KMS-11 (cell line): ENCODE measurements around the gene PTPMT1.

Experiments used
- H2AFZ ChIP-seq: fragments of 200-600 bp; sonication (generic); 2 replicates; pipeline ENCODE4 v1.6.1; 2016; ENCODE audit warnings: antibody characterized with exemption, mixed run types, low read depth
- H3K27ac ChIP-seq: fragments of 200-600 bp; sonication (generic); 2 replicates; pipeline ENCODE4 v1.6.1; 2016; ENCODE audit warnings: mild to moderate bottlenecking, mixed run types
- H3K27me3 ChIP-seq: fragments of 200-600 bp; sonication (generic); 2 replicates; pipeline ENCODE4 v1.6.1; 2017; ENCODE audit warnings: mild to moderate bottlenecking, low read depth, mixed run types, moderate library complexity; ENCODE audit not compliant: insufficient read depth
- H3K36me3 ChIP-seq: fragments of 200-600 bp; sonication (generic); 2 replicates; pipeline ENCODE4 v1.6.1; 2017; ENCODE audit warnings: mild to moderate bottlenecking, mixed run types; ENCODE audit not compliant: insufficient read depth
- H3K4me1 ChIP-seq: fragments of 200-600 bp; sonication (generic); 2 replicates; pipeline ENCODE4 v1.6.1; 2016; ENCODE audit warnings: mild to moderate bottlenecking, low read depth, mixed run types; ENCODE audit not compliant: poor library complexity, severe bottlenecking
- H3K4me2 ChIP-seq: fragments of 200-600 bp; sonication (generic); 2 replicates; pipeline ENCODE4 v1.7.0; 2016; ENCODE audit warnings: mild to moderate bottlenecking, mixed run types
- H3K4me3 ChIP-seq: fragments of 200-600 bp; sonication (generic); IDR thresholded peaks from 2 replicates; pipeline ENCODE4 v1.6.1; 2017; ENCODE audit warnings: low read depth, low read length, mixed read lengths; ENCODE audit not compliant: insufficient read depth
- H3K79me2 ChIP-seq: fragments of 200-600 bp; sonication (generic); 2 replicates; pipeline ENCODE4 v1.6.1; 2016; ENCODE audit warnings: low read depth, mixed run types; ENCODE audit not compliant: insufficient read depth
- H3K9ac ChIP-seq: fragments of 200-600 bp; sonication (generic); 2 replicates; pipeline ENCODE4 v1.6.1; 2016; ENCODE audit warnings: mild to moderate bottlenecking, mixed run types
- H4K20me1 ChIP-seq: fragments of 200-600 bp; sonication (generic); 2 replicates; pipeline ENCODE4 v1.6.1; 2016; ENCODE audit warnings: mild to moderate bottlenecking, mixed run types; ENCODE audit not compliant: insufficient read depth
- CTCF ChIP-seq: fragments of 200-600 bp; sonication (generic); conservative IDR thresholded peaks from 2 replicates; pipeline ENCODE4 v1.6.1; 2017; ENCODE audit warnings: low read depth, mild to moderate bottlenecking, antibody characterized with exemption, low read length, moderate library complexity, mixed read lengths

Gene PTPMT1

GRCh38 chr11:47606731-47607130 lies 41.3 kb downstream of the PTPMT1 start:
- no peak overlapping the region for H2AFZ ChIP-seq
- H3K36me3 ChIP-seq: no peaks in the 10 kb centered on the region
- no peak overlapping the region for H3K4me2 ChIP-seq
- no peaks in the 10 kb centered on the region for H3K27me3 ChIP-seq
- H3K27ac ChIP-seq: no peak overlapping the region
- TF ChIP-seq CTCF: no peak
- H3K9ac ChIP-seq: no peak overlapping the region
- H3K4me1 ChIP-seq: no peaks in the 10 kb centered on the region
- H3K4me3 ChIP-seq: no peak overlapping the region
- no peaks in the 10 kb centered on the region for H4K20me1 ChIP-seq
- H3K79me2 ChIP-seq: no peaks in the 10 kb centered on the region

- Histone ChIP-seq H3K4me1 (no peaks in the 10 kb centered on the region), H3K36me3 (no peaks in the 10 kb centered on the region), H3K9ac (no peak overlapping the region), H3K4me2 (no peak overlapping the region), H3K79me2 (no peaks in the 10 kb centered on the region), H3K27ac (no peak overlapping the region), H3K27me3 (no peaks in the 10 kb centered on the region), H2AFZ (no peak overlapping the region), H3K4me3 (no peak overlapping the region), H4K20me1 (no peaks in the 10 kb centered on the region)
- TF ChIP-seq CTCF: no peak
Observed at GRCh38 chr11:47607380-47607779, 42.0 kb downstream of the PTPMT1 start.

- no peaks in the 10 kb centered on the region for H3K27me3 ChIP-seq
- no peaks in the 10 kb centered on the region for H4K20me1 ChIP-seq
- no peaks in the 10 kb centered on the region for H3K79me2 ChIP-seq
- no peak overlapping the region for H3K27ac ChIP-seq
- H3K4me2 ChIP-seq: no peak overlapping the region
- no peak overlapping the region for H3K9ac ChIP-seq
- no peak overlapping the region for H3K4me3 ChIP-seq
- no peak overlapping the region for H2AFZ ChIP-seq
- TF ChIP-seq CTCF: no peak
- H3K36me3 ChIP-seq: no peaks in the 10 kb centered on the region
- H3K4me1 ChIP-seq: no peaks in the 10 kb centered on the region
Observed at GRCh38 chr11:47609675-47610074, 44.3 kb downstream of the PTPMT1 start.

- Histone ChIP-seq H3K27ac (no peak overlapping the region), H3K4me2 (no peak overlapping the region), H4K20me1 (no peaks in the 10 kb centered on the region), H3K27me3 (no peaks in the 10 kb centered on the region), H3K79me2 (no peaks in the 10 kb centered on the region), H2AFZ (no peak overlapping the region), H3K4me3 (no peak overlapping the region), H3K4me1 (peaks cover 5% of the 10 kb centered on the region), H3K36me3 (no peaks in the 10 kb centered on the region), H3K9ac (no peak overlapping the region)
- no peak for TF ChIP-seq CTCF
Observed at GRCh38 chr11:47611348-47611794, 46.0 kb downstream of the PTPMT1 start.
